Measurements from ENCODE around the gene TNFRSF11A. TPM values are rescaled to one million over a fixed set of nuclear protein-coding genes. Genes with fewer than 3 reads are reported as not detected.

The TNFRSF11A gene
- total RNA-seq, 1 donor = under 0.01 TPM

DNA sequence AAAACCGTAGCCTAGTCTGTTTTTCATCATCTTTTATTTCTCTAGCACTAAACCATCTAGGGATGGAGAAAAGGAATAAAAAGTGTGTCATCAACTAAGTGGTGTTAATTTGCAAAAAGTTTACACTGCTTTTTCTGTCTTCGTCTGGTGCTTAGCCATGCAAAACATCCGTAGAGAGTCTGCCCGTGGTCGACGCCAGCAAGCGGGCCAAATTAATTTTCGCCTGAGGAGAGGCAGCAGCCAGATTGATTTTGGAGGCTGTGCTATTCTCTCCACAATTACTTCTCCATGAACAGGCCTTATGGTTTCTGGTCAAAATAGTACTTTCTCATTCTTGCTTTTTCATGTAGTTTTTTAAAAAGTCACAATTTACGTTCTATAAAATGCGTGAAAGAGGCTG, 46.3 kb downstream of the TNFRSF11A start:
- no peaks in the 10 kb centered on the region for H3K9me3 ChIP-seq (ENCODE audit: low read depth, low read length)
- no peak overlapping the region for H2AFZ ChIP-seq (ENCODE audit: low read length)
- H3K36me3 ChIP-seq (ENCODE audit: insufficient read depth, low read length) = no peaks in the 10 kb centered on the region
- DNase-seq (ENCODE audit: insufficient read length, low spot score, missing footprints) = no peak
- TF ChIP-seq CTCF (IDR thresholded peaks at IDR 0.05; ENCODE audit: extremely low read depth, low read depth, low read length) = no peak
- H3K4me2 ChIP-seq (ENCODE audit: insufficient read depth, low read length) = no peak overlapping the region
- H3K27me3 ChIP-seq (ENCODE audit: insufficient read depth, low read length) = peaks cover 18% of the 10 kb centered on the region
- H3K4me3 ChIP-seq (ENCODE audit: insufficient read depth, low read length) = no peak overlapping the region
- no peaks in the 10 kb centered on the region for H4K20me1 ChIP-seq (ENCODE audit: insufficient read depth, low read length)
- no peaks in the 10 kb centered on the region for H3K4me1 ChIP-seq (ENCODE audit: insufficient read depth, low read length)
- H3K27ac ChIP-seq (ENCODE audit: low read depth, low read length) = no peak overlapping the region
- H3K79me2 ChIP-seq (ENCODE audit: insufficient read depth, low read length) = no peaks in the 10 kb centered on the region

GRCh38 chr18:62372156-62372555, 47.0 kb downstream of the TNFRSF11A start:
- peaks cover 18% of the 10 kb centered on the region for H3K27me3 ChIP-seq (ENCODE audit: insufficient read depth, low read length)
- no peak for TF ChIP-seq CTCF (IDR thresholded peaks at IDR 0.05; ENCODE audit: extremely low read depth, low read depth, low read length)

GRCh38 chr18:62372882-62373281, 47.8 kb downstream of the TNFRSF11A start:
- Histone ChIP-seq H3K79me2 (ENCODE audit: insufficient read depth, low read length) (no peaks in the 10 kb centered on the region), H3K4me2 (ENCODE audit: insufficient read depth, low read length) (no peak overlapping the region), H2AFZ (ENCODE audit: low read length) (no peak overlapping the region), H3K27ac (ENCODE audit: low read depth, low read length) (no peak overlapping the region), H3K36me3 (ENCODE audit: insufficient read depth, low read length) (no peaks in the 10 kb centered on the region), H3K4me3 (ENCODE audit: insufficient read depth, low read length) (no peak overlapping the region), H3K4me1 (ENCODE audit: insufficient read depth, low read length) (no peaks in the 10 kb centered on the region), H3K27me3 (ENCODE audit: insufficient read depth, low read length) (peaks cover 18% of the 10 kb centered on the region), H4K20me1 (ENCODE audit: insufficient read depth, low read length) (no peaks in the 10 kb centered on the region), H3K9me3 (ENCODE audit: low read depth, low read length) (no peaks in the 10 kb centered on the region)
- no peak for TF ChIP-seq CTCF (IDR thresholded peaks at IDR 0.05; ENCODE audit: extremely low read depth, low read depth, low read length)
- DNase-seq (ENCODE audit: insufficient read length, low spot score, missing footprints) = no peak

More at GRCh38 chr18:62372156-62372555, 47.0 kb downstream of the TNFRSF11A start:
- Histone ChIP-seq H3K4me2 (ENCODE audit: insufficient read depth, low read length) (no peak overlapping the region), H4K20me1 (ENCODE audit: insufficient read depth, low read length) (no peaks in the 10 kb centered on the region), H2AFZ (ENCODE audit: low read length) (no peak overlapping the region), H3K27ac (ENCODE audit: low read depth, low read length) (no peak overlapping the region), H3K4me1 (ENCODE audit: insufficient read depth, low read length) (no peaks in the 10 kb centered on the region), H3K79me2 (ENCODE audit: insufficient read depth, low read length) (no peaks in the 10 kb centered on the region), H3K9me3 (ENCODE audit: low read depth, low read length) (no peaks in the 10 kb centered on the region), H3K4me3 (ENCODE audit: insufficient read depth, low read length) (no peak overlapping the region), H3K36me3 (ENCODE audit: insufficient read depth, low read length) (no peaks in the 10 kb centered on the region)
- no peak for DNase-seq (ENCODE audit: insufficient read length, low spot score, missing footprints)

GRCh38 chr18:62374410-62374965, 49.4 kb downstream of the TNFRSF11A start:
- no peak overlapping the region for H2AFZ ChIP-seq (ENCODE audit: low read length)
- H3K36me3 ChIP-seq (ENCODE audit: insufficient read depth, low read length) = no peaks in the 10 kb centered on the region
- H3K4me2 ChIP-seq (ENCODE audit: insufficient read depth, low read length) = no peak overlapping the region
- H4K20me1 ChIP-seq (ENCODE audit: insufficient read depth, low read length) = no peaks in the 10 kb centered on the region
- DNase-seq (ENCODE audit: insufficient read length, low spot score, missing footprints) = no peak
- H3K4me1 ChIP-seq (ENCODE audit: insufficient read depth, low read length) = no peaks in the 10 kb centered on the region
- no peaks in the 10 kb centered on the region for H3K9me3 ChIP-seq (ENCODE audit: low read depth, low read length)
- TF ChIP-seq CTCF (IDR thresholded peaks at IDR 0.05; ENCODE audit: extremely low read depth, low read depth, low read length) = no peak
- H3K27me3 ChIP-seq (ENCODE audit: insufficient read depth, low read length) = peaks cover 13% of the 10 kb centered on the region
- no peaks in the 10 kb centered on the region for H3K79me2 ChIP-seq (ENCODE audit: insufficient read depth, low read length)
- no peak overlapping the region for H3K27ac ChIP-seq (ENCODE audit: low read depth, low read length)
- no peak overlapping the region for H3K4me3 ChIP-seq (ENCODE audit: insufficient read depth, low read length)

Data from osteoblast (primary cell).